ENCODE data around the gene DKKL1.

- TF ChIP-seq CTCF (IDR thresholded peaks at IDR 0.05): no peak
- no peak for TF ChIP-seq POLR2A (IDR thresholded peaks at IDR 0.05)
- no peak for TF ChIP-seq EP300 (IDR thresholded peaks at IDR 0.05)
Observed at GRCh38 chr19:49335784-49336481, 27.7 kb upstream of the DKKL1 start.
